Epithelial cell of esophagus (primary cell): Measurements from ENCODE around the gene SPOCK1.
"Not testable (repeated sequence)": the region's sequence is repeated elsewhere in the genome, so short reads cannot be mapped to it uniquely, and the experiment has no call there.

Experiments
- DNase-seq: peaks from one replicate; pipeline ENCODE4 v3.0.0; 2010; ENCODE audit warnings: low read depth
- H3K4me3 ChIP-seq: 2 replicates; pipeline ENCODE4 v1.5.1; 2011; ENCODE audit warnings: mild to moderate bottlenecking, low read length, control low read depth
- CTCF ChIP-seq: IDR thresholded peaks from 2 replicates; pipeline ENCODE4 v1.5.1; 2011; ENCODE audit warnings: low read depth, mild to moderate bottlenecking, low read length, control low read depth, inconsistent platforms; ENCODE audit not compliant: insufficient read depth; ENCODE audit errors: missing control alignments

SPOCK1 gene

GRCh38 chr5:137502632-137503031, 3.5 kb upstream of the SPOCK1 start:
- no peak for DNase-seq
- TF ChIP-seq CTCF: no peak
- H3K4me3 ChIP-seq: no peak overlapping the region

GRCh38 chr5:137501846-137502406, 2.8 kb upstream of the SPOCK1 start:
- DNase-seq: no peak
- TF ChIP-seq CTCF: no peak
- H3K4me3 ChIP-seq: no peak overlapping the region

- no peak for TF ChIP-seq CTCF
- DNase-seq: no peak
- H3K4me3 ChIP-seq: no peak overlapping the region
These were observed 2.1 kb upstream of the SPOCK1 start for GRCh38 chr5:137501226-137501625.

- no peak overlapping the region for H3K4me3 ChIP-seq
- TF ChIP-seq CTCF: no peak
- no peak for DNase-seq
These were observed 1.6 kb upstream of the SPOCK1 start for GRCh38 chr5:137500615-137501225.

GRCh38 chr5:137499506-137499847, 351 bp upstream of the SPOCK1 start:
- not testable (repeated sequence) for DNase-seq, H3K4me3 ChIP-seq

GRCh38 chr5:137498301-137498735, 808 bp downstream of the SPOCK1 start:
- H3K4me3 ChIP-seq: peak overlapping the region; percentile 48
- TF ChIP-seq CTCF: no peak
- DNase-seq: peak; percentile 55

GRCh38 chr5:137497396-137498290, 1.5 kb downstream of the SPOCK1 start:
- peak; percentile 48 for DNase-seq
- H3K4me3 ChIP-seq: peak overlapping the region; percentile 22
- peak; percentile 26 for TF ChIP-seq CTCF
